Breast epithelium (tissue), 4 donors: ENCODE measurements around the gene TOM1. TPM values are rescaled to one million over a fixed set of nuclear protein-coding genes. Genes with fewer than 3 reads are reported as not detected.
"Not testable (repeated sequence)": the region's sequence is repeated elsewhere in the genome, so short reads cannot be mapped to it uniquely, and the experiment has no call there.

Experiments
- DNase-seq, 2 donors: peaks; one replicate each; pipeline ENCODE4 v3.0.0-alpha.2; 2019; ENCODE audit warnings: low spot score in 2 of 2
- H3K27ac ChIP-seq, 2 donors: fragments of 200-600 bp; sonication (generic) in 1 of 2; one replicate each; pipeline ENCODE4 v1.5.1; 2016 to 2019; ENCODE audit warnings: mild to moderate bottlenecking in 1 of 2
- H3K27me3 ChIP-seq, 2 donors: fragments of 200-600 bp; sonication (generic) in 1 of 2; one replicate each; pipeline versions ENCODE4 v1.5.1 to v1.6.0; 2017 to 2019; ENCODE audit warnings: control low read depth in 1 of 2, mild to moderate bottlenecking in 1 of 2
- H3K36me3 ChIP-seq: fragments of 200-600 bp; one replicate; pipeline ENCODE4 v1.5.1; 2019
- H3K4me1 ChIP-seq, 2 donors: fragments of 200-600 bp; sonication (generic); one replicate each; pipeline ENCODE4 v1.5.1; 2016 to 2019; ENCODE audit warnings: control low read depth in 1 of 2
- H3K4me3 ChIP-seq, 3 donors: fragments of 200-600 bp; sonication (generic); 1 replicate in 2 of 3; 2 replicates in 1 of 3; pipeline ENCODE4 v1.5.1; 2016 to 2019; ENCODE audit warnings: mild to moderate bottlenecking in 3 of 3, moderate library complexity in 2 of 3
- H3K9me3 ChIP-seq, 2 donors: fragments of 200-600 bp; sonication (generic) in 1 of 2; one replicate each; pipeline ENCODE4 v1.5.1; 2016 to 2019; ENCODE audit warnings: control low read depth in 1 of 2
- POLR2A ChIP-seq: fragments of 450-650 bp; IDR thresholded peaks from one replicate; pipeline ENCODE4 v1.6.1; 2016; ENCODE audit warnings: antibody characterized with exemption, mild to moderate bottlenecking, moderate library complexity
- POLR2AphosphoS5 ChIP-seq, 3 donors: sonication (generic); formaldehyde crosslinking; IDR thresholded peaks; one replicate each; pipeline ENCODE4 v1.6.1; 2017; ENCODE audit warnings: antibody characterized with exemption in 3 of 3
- intact Hi-C: fragments of 100-400 bp; cut with DNase I; formaldehyde crosslinking; loops from one replicate; pipeline ENCODE4 v1.15.1; 2023; ENCODE audit warnings: low total_unique reads
- total RNA-seq, 3 donors: library from RNA; depleted of rRNA; stranded (reverse); fragments of >200 nt; gene quantifications; one replicate each; pipeline ENCODE4 v1.1.0, GENCODE V29; 2016
- TF ChIP-seq, protein P1 (sequence below), 3 donors: fragments of 450-650 bp; IDR thresholded peaks; one replicate each; pipeline ENCODE4 v1.5.1; 2016 to 2017; ENCODE audit warnings: antibody characterized with exemption in 3 of 3, mild to moderate bottlenecking in 3 of 3, moderate library complexity in 3 of 3

The TOM1 gene
- total RNA-seq, 3 donors from 2014 or later, result 85.6 to 106 (median 105) TPM

DNA sequence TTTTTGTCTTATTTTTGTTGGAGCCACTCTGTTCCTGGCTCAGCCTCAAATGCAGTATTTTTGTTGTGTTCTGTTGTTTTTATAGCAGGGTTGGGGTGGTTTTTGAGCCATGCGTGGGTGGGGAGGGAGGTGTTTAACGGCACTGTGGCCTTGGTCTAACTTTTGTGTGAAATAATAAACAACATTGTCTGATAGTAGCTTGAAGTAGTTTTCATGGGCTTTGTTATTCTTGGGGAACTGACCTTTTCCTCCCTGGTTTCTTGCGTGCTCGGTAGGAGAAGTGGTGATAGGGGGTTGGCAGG lies 94.3 kb downstream of the TOM1 start:
- no peak for DNase-seq

DNA sequence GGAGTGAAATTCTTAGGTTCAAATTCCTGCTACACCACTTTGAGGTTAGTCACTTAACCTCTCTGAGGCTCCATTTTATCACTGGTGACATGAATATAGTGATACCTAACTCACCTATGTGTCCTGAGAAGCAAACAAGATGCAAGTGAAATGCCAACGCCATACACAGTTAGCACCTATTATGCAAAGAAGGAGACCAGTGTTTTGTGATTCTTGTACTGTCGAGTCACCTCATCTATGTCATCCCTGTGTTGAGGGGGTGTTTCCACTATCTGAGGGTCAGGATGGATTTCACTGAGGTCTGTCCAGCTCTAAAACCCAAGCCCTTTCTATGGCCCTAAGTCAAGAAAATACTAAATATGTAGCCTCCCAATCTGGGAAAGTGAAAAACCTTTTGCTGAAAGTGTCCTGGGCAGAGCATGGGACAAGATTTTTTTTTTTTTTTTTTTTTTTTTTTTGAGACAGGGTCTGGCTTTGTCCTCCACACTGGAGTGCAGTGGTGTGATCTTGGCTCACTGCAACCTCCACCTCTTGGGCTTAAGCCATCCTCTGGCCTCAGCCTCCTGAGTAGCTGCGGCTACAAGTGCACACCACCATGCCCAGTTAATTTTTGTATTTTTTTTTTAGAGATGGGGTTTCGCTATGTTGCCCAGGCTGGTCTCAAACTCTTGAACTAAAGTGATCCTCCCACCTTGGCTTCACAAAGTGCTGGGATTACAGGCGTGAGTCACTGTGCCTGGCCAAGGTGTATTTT lies 95.3 kb downstream of the TOM1 start:
- Histone ChIP-seq H3K4me3 (no peak overlapping the region), H3K27me3 (no peaks in the 10 kb centered on the region), H3K27ac (no peak overlapping the region), H3K4me1 (no peaks in the 10 kb centered on the region), H3K9me3 (no peaks in the 10 kb centered on the region), H3K36me3 (no peaks in the 10 kb centered on the region)
- no peak for DNase-seq
- intact Hi-C loops, result no loop called here
- TF ChIP-seq, protein P1, sequence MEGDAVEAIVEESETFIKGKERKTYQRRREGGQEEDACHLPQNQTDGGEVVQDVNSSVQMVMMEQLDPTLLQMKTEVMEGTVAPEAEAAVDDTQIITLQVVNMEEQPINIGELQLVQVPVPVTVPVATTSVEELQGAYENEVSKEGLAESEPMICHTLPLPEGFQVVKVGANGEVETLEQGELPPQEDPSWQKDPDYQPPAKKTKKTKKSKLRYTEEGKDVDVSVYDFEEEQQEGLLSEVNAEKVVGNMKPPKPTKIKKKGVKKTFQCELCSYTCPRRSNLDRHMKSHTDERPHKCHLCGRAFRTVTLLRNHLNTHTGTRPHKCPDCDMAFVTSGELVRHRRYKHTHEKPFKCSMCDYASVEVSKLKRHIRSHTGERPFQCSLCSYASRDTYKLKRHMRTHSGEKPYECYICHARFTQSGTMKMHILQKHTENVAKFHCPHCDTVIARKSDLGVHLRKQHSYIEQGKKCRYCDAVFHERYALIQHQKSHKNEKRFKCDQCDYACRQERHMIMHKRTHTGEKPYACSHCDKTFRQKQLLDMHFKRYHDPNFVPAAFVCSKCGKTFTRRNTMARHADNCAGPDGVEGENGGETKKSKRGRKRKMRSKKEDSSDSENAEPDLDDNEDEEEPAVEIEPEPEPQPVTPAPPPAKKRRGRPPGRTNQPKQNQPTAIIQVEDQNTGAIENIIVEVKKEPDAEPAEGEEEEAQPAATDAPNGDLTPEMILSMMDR (IDR thresholded peaks at IDR 0.05), result no peak
- TF ChIP-seq POLR2AphosphoS5 (IDR thresholded peaks at IDR 0.05) (no peak), POLR2A (no peak)

More for the DNA sequence above, 94.3 kb downstream of the TOM1 start:
- Histone ChIP-seq H3K27ac (no peak overlapping the region), H3K36me3 (no peaks in the 10 kb centered on the region), H3K4me3 (no peak overlapping the region), H3K27me3 (no peaks in the 10 kb centered on the region), H3K9me3 (no peaks in the 10 kb centered on the region), H3K4me1 (no peaks in the 10 kb centered on the region)
- intact Hi-C loops, result no loop called here
- TF ChIP-seq, protein P1 (IDR thresholded peaks at IDR 0.05), result no peak
- no peak for TF ChIP-seq POLR2AphosphoS5 (IDR thresholded peaks at IDR 0.05)
- no peak for TF ChIP-seq POLR2A

DNA sequence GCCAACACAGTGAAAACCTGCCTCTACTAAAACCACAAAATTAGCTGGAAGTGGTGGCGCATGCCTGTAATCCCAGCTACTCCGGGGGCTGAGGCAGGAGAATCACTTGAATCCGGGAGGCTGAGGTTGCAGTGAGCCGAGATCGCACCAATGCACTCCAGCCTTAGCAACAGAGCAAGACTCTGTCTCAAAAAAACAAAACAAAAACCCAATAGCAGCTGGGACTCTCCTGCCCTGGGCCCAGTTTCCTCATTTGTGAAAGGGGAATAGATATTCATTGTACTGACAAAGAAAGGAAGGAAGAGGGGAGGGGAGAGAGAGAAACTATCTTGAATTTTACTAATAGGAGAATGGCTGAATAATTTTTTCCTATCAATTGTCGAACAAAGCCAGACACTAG lies 96.9 kb downstream of the TOM1 start:
- H3K27ac ChIP-seq, intact Hi-C loops, DNase-seq: not testable (repeated sequence)

DNA sequence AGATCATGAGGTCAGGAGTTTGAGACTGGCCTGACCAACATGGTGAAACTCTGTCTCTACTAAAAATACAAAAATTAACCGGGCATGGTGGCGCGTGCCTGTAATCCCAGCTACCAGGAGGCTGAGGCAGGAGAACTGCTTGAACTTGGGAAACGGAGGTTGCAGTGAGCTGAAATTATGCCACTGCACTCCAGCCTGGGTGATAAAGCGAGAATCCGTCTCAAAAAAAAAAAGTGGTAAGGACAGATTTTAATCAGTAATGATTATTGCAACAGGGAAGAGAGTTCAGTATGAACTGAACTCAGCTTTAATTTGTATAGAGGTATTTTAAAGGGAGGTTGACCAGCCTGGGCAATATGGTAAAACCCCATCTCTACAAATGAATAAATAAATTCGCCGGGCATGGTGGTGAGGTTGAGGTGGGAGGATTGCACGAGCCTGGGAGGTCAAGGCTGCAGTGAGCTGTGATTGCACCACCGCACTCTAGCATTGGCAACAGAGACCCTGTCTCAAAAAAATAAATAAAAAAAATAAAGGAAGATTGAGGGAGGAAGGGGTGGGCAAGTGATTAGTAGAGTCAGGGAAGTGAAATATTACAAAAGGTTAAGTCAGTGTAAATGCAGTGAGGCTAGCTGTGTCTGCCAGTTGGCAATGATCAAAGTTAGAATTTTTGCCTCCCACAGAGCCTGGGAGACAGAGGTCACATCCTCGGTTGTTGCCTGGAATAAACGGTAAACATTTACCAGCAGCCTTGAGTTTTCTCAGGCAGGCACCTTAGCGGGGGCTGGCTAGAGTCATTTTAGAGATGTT lies 97.6 kb downstream of the TOM1 start:
- Histone ChIP-seq H3K9me3 (no peaks in the 10 kb centered on the region), H3K4me1 (no peaks in the 10 kb centered on the region), H3K27me3 (no peaks in the 10 kb centered on the region), H3K36me3 (no peaks in the 10 kb centered on the region), H3K27ac (no peak overlapping the region), H3K4me3 (no peak overlapping the region)
- DNase-seq, result no peak
- intact Hi-C loops, result no loop called here
- TF ChIP-seq, protein P1 (IDR thresholded peaks at IDR 0.05), result no peak
- TF ChIP-seq POLR2A (no peak), POLR2AphosphoS5 (IDR thresholded peaks at IDR 0.05) (no peak)

More for the DNA sequence above, 96.9 kb downstream of the TOM1 start:
- not testable (repeated sequence) for H3K36me3 ChIP-seq, H3K4me3 ChIP-seq, H3K27me3 ChIP-seq, H3K4me1 ChIP-seq, H3K9me3 ChIP-seq

Other genes starting within 250 kb of the TOM1 start
- under 1 TPM in 1 of 3 donors, not detected in 2; under 0.01 TPM for gene ISX, start 233.7 kb upstream of the TOM1 start, total RNA-seq
- 10 to 100 TPM; 12.8 to 28.5 (median 26.2) TPM for gene HMGXB4, start 42.4 kb upstream of the TOM1 start, total RNA-seq
- gene HMOX1, start 81.2 kb downstream of the TOM1 start, total RNA-seq, result 10 to 100 TPM; 11.5 to 38.6 (median 21.3) TPM
- 10 to 100 TPM; 16.4 to 23.3 (median 16.8) TPM for gene MCM5, start 100.2 kb downstream of the TOM1 start, total RNA-seq
- 1 to 10 TPM in 1 of 3 donors, under 1 TPM in 2; 0.16 to 1.3 (median 0.88) TPM for gene RASD2, start 240.9 kb downstream of the TOM1 start, total RNA-seq